Coronary artery (tissue), 2 donors: ENCODE data around the gene LIPJ.

ENCODE experiments used
- DNase-seq: peaks from one replicate; pipeline ENCODE4 v3.0.0-alpha.2; 2017; ENCODE audit warnings: low spot score
- H3K27ac ChIP-seq, 2 donors: fragments of 200-600 bp; sonication (generic); one replicate each; pipeline ENCODE4 v1.5.1; 2016 to 2019
- H3K4me3 ChIP-seq: fragments of 200-600 bp; sonication (generic); 2 replicates; pipeline ENCODE4 v1.5.1; 2016; ENCODE audit warnings: mild to moderate bottlenecking, moderate library complexity
- TF ChIP-seq, protein P1 (sequence below): fragments of 200-600 bp; sonication (generic); IDR thresholded peaks from one replicate; pipeline ENCODE4 v1.5.1; 2019; ENCODE audit warnings: antibody characterized with exemption

LIPJ gene

DNA sequence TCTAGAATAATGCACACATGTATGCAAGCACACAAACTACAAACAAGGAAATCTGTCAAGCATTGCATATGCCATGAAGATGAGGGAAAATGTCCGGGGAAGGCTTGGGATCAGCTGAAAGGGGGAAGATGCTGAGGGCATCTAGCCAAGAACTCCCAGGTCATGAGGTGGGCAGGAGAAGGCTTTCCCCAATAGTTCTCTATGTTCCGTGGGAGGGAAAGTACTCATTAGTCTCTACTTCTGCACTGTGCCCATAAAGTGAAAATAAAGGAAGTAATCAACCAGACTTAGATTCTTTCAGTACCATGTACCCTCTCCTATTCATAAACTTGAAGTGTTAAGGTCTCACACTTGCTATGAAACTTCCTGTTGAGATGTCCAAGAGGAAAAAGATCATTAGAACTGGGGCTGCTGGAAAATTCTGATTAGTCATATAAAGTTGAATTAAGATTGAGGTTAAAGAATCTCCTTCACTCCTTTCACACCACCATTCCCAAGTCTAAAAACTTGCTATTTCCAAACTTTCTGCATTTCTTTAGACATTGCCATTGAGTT is 60.6 kb downstream of the LIPJ start:
- TF ChIP-seq, protein P1, sequence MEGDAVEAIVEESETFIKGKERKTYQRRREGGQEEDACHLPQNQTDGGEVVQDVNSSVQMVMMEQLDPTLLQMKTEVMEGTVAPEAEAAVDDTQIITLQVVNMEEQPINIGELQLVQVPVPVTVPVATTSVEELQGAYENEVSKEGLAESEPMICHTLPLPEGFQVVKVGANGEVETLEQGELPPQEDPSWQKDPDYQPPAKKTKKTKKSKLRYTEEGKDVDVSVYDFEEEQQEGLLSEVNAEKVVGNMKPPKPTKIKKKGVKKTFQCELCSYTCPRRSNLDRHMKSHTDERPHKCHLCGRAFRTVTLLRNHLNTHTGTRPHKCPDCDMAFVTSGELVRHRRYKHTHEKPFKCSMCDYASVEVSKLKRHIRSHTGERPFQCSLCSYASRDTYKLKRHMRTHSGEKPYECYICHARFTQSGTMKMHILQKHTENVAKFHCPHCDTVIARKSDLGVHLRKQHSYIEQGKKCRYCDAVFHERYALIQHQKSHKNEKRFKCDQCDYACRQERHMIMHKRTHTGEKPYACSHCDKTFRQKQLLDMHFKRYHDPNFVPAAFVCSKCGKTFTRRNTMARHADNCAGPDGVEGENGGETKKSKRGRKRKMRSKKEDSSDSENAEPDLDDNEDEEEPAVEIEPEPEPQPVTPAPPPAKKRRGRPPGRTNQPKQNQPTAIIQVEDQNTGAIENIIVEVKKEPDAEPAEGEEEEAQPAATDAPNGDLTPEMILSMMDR: no peak
- Histone ChIP-seq H3K4me3 (no peak overlapping the region), H3K27ac (no peak overlapping the region)
- no peak for DNase-seq

DNA sequence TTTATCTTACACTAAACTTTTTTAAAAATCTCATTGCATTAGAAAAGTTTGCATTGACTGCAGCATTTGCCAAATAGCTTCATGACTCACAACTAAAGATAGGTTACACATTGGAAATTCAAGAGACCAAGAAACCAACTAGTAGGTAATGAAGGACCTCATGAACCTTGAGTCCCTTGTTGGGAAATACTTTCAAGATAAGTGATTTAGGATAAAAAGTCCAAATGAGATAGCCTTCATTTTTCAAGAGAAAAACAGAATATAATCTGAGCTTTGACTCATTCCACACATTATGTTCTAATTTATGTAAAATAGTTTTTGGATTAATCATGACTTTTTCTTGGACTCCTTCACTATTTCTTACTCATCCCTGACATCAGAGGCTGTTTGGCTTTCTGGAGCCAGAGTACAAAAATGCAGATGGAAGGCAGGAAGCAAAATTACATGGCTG is 64.6 kb downstream of the LIPJ start:
- Histone ChIP-seq H3K27ac (no peak overlapping the region), H3K4me3 (no peak overlapping the region)
- TF ChIP-seq, protein P1: no peak
- DNase-seq: no peak

DNA sequence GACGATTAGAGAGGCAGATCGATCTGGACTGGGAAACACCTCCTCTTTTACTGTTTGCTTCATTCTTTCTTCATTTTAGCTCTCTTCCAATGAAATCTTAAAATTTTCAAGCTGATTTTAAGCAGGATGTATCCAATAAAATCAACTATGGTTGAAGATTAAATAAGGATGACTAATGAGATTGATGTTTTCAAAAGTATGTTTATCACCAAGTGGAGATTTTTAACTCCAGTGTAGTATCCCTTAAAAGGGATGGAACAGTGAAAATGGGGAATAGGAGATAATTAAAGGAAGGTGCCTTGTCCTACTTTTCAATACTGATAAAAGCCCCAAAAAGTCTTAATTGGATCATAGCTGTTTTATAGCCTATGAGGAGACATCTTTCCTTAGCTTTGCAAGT is 66.1 kb downstream of the LIPJ start:
- no peak for DNase-seq
- TF ChIP-seq, protein P1: no peak
- no peak overlapping the region for H3K27ac ChIP-seq
- no peak overlapping the region for H3K4me3 ChIP-seq
